ENCODE results near the gene KRTCAP2.
A peak's percentile ranks its signal among the peaks of the same experiment; 100 is the strongest.

Gene KRTCAP2

GRCh38 chr1:155145491-155145890, 27.6 kb downstream of the KRTCAP2 start:
- no peak for TF ChIP-seq CTCF (IDR thresholded peaks at IDR 0.05; ENCODE audit: low read depth, low read length)
- no peak for DNase-seq (ENCODE audit: extremely low read depth, low read depth)

- TF ChIP-seq CTCF (IDR thresholded peaks at IDR 0.05; ENCODE audit: low read depth, low read length): no peak
- DNase-seq (ENCODE audit: extremely low read depth, low read depth): no peak
Measured at GRCh38 chr1:155141749-155142148, 31.4 kb downstream of the KRTCAP2 start.

- TF ChIP-seq CTCF (IDR thresholded peaks at IDR 0.05; ENCODE audit: low read depth, low read length): no peak
- no peak for DNase-seq (ENCODE audit: extremely low read depth, low read depth)
Measured at GRCh38 chr1:155140630-155140953, 32.5 kb downstream of the KRTCAP2 start.

GRCh38 chr1:155139895-155140629, 33.0 kb downstream of the KRTCAP2 start, which contains the start of gene DPM3:
DPM3 (minus strand) TSS chr1:155140531; CDS start chr1:155140240, 291 bp downstream.
- no peak for DNase-seq (ENCODE audit: extremely low read depth, low read depth)
- no peak for TF ChIP-seq CTCF (IDR thresholded peaks at IDR 0.05; ENCODE audit: low read depth, low read length)

GRCh38 chr1:155137154-155137949, 35.8 kb downstream of the KRTCAP2 start:
- TF ChIP-seq CTCF (IDR thresholded peaks at IDR 0.05; ENCODE audit: low read depth, low read length): no peak
- DNase-seq (ENCODE audit: extremely low read depth, low read depth): no peak

GRCh38 chr1:155136748-155137147, 36.4 kb downstream of the KRTCAP2 start:
- no peak for TF ChIP-seq CTCF (IDR thresholded peaks at IDR 0.05; ENCODE audit: low read depth, low read length)
- no peak for DNase-seq (ENCODE audit: extremely low read depth, low read depth)

GRCh38 chr1:155135415-155136028, 37.6 kb downstream of the KRTCAP2 start, which contains the start of gene SLC50A1:
SLC50A1 (plus strand) TSS chr1:155135852; CDS start chr1:155135912, 60 bp downstream.
- peak; percentile 83 for DNase-seq (ENCODE audit: extremely low read depth, low read depth)
- no peak for TF ChIP-seq CTCF (IDR thresholded peaks at IDR 0.05; ENCODE audit: low read depth, low read length)
